ENCODE data around the gene CDH23.

The CDH23 gene

GRCh38 chr10:71467161-71467560 lies 70.4 kb downstream of the CDH23 start:
- no peak for DNase-seq (ENCODE audit: low spot score)

- no peak for DNase-seq (ENCODE audit: low spot score)
Measured at GRCh38 chr10:71467569-71468362, 71.0 kb downstream of the CDH23 start.

GRCh38 chr10:71468363-71469094 lies 71.8 kb downstream of the CDH23 start:
- no peak for DNase-seq (ENCODE audit: low spot score)

GRCh38 chr10:71471006-71471405 lies 74.3 kb downstream of the CDH23 start:
- no peak for DNase-seq (ENCODE audit: low spot score)

GRCh38 chr10:71471957-71472365 lies 75.2 kb downstream of the CDH23 start:
- DNase-seq (ENCODE audit: low spot score), result no peak

GRCh38 chr10:71472466-71472865 lies 75.7 kb downstream of the CDH23 start:
- DNase-seq (ENCODE audit: low spot score), result no peak

GRCh38 chr10:71472912-71473311 lies 76.2 kb downstream of the CDH23 start:
- DNase-seq (ENCODE audit: low spot score), result no peak

- DNase-seq (ENCODE audit: low spot score), result no peak
Measured at GRCh38 chr10:71473671-71474599, 77.2 kb downstream of the CDH23 start.

GRCh38 chr10:71474702-71475242 lies 78.1 kb downstream of the CDH23 start:
- no peak for DNase-seq (ENCODE audit: low spot score)

GRCh38 chr10:71475243-71475871 lies 78.6 kb downstream of the CDH23 start:
- DNase-seq (ENCODE audit: low spot score), result no peak

GRCh38 chr10:71476228-71477011 lies 79.7 kb downstream of the CDH23 start:
- no peak for DNase-seq (ENCODE audit: low spot score)

GRCh38 chr10:71478173-71478572 lies 81.5 kb downstream of the CDH23 start:
- DNase-seq (ENCODE audit: low spot score), result no peak

- DNase-seq (ENCODE audit: low spot score), result no peak
Measured at GRCh38 chr10:71478813-71479365, 82.2 kb downstream of the CDH23 start.

- no peak for DNase-seq (ENCODE audit: low spot score)
Measured at GRCh38 chr10:71479831-71480230, 83.1 kb downstream of the CDH23 start.

- no peak for DNase-seq (ENCODE audit: low spot score)
Measured at GRCh38 chr10:71480662-71481061, 83.9 kb downstream of the CDH23 start.

- DNase-seq (ENCODE audit: low spot score), result no peak
Measured at GRCh38 chr10:71481746-71482410, 85.2 kb downstream of the CDH23 start.

- no peak for DNase-seq (ENCODE audit: low spot score)
Measured at GRCh38 chr10:71482620-71483019, 85.9 kb downstream of the CDH23 start.

- DNase-seq (ENCODE audit: low spot score), result no peak
Measured at GRCh38 chr10:71483135-71483534, 86.4 kb downstream of the CDH23 start.

- no peak for DNase-seq (ENCODE audit: low spot score)
Measured at GRCh38 chr10:71483885-71484751, 87.4 kb downstream of the CDH23 start.

All from CD4-positive, alpha-beta T cell treated with Interleukin-2 at 100 ng/mL for 4 hours (primary cell).